Mononuclear cell (primary cell): ENCODE data around the gene MTFR2. TPM values are rescaled to one million over a fixed set of nuclear protein-coding genes. Genes with fewer than 3 reads are reported as not detected.

Experiments used
- H3K27me3 ChIP-seq: 2 replicates; pipeline ENCODE4 v1.6.0; 2011; ENCODE audit warnings: low read length, control low read depth; ENCODE audit not compliant: insufficient read depth
- H3K4me1 ChIP-seq: 2 replicates; pipeline ENCODE4 v1.5.1; 2011; ENCODE audit warnings: mild to moderate bottlenecking, low read length, control low read depth; ENCODE audit not compliant: insufficient read depth
- H3K4me3 ChIP-seq: 2 replicates; pipeline ENCODE4 v1.5.1; 2011; ENCODE audit warnings: mild to moderate bottlenecking, low read length, moderate library complexity
- H3K9me3 ChIP-seq: 2 replicates; pipeline ENCODE4 v1.5.1; 2011; ENCODE audit warnings: low read depth, mild to moderate bottlenecking, control low read depth, low read length
- total RNA-seq: library from RNA; depleted of rRNA; stranded (reverse); fragments of >200 nt; gene quantifications from one replicate; pipeline ENCODE4 v1.2.3, GENCODE V29; 2012

The MTFR2 gene
- total RNA-seq, 1 donor, result 3.9 TPM

- no peak overlapping the region for H3K4me3 ChIP-seq
- H3K9me3 ChIP-seq, result no peaks in the 10 kb centered on the region
- H3K27me3 ChIP-seq, result no peaks in the 10 kb centered on the region
- H3K4me1 ChIP-seq, result peaks cover 8% of the 10 kb centered on the region
Measured at GRCh38 chr6:136216503-136217401, 33.4 kb downstream of the MTFR2 start.

GRCh38 chr6:136213853-136214252 lies 36.3 kb downstream of the MTFR2 start:
- no peak overlapping the region for H3K4me3 ChIP-seq
- H3K27me3 ChIP-seq, result no peaks in the 10 kb centered on the region
- H3K9me3 ChIP-seq, result no peaks in the 10 kb centered on the region
- peaks cover 8% of the 10 kb centered on the region for H3K4me1 ChIP-seq

- Histone ChIP-seq H3K4me1 (peaks cover 8% of the 10 kb centered on the region), H3K27me3 (no peaks in the 10 kb centered on the region), H3K9me3 (no peaks in the 10 kb centered on the region), H3K4me3 (no peak overlapping the region)
Measured at GRCh38 chr6:136213012-136213539, 37.0 kb downstream of the MTFR2 start.

- no peaks in the 10 kb centered on the region for H3K9me3 ChIP-seq
- H3K4me1 ChIP-seq, result peaks cover 8% of the 10 kb centered on the region
- H3K4me3 ChIP-seq, result no peak overlapping the region
- H3K27me3 ChIP-seq, result no peaks in the 10 kb centered on the region
Measured at GRCh38 chr6:136212608-136213007, 37.5 kb downstream of the MTFR2 start.

- Histone ChIP-seq H3K27me3 (no peaks in the 10 kb centered on the region), H3K9me3 (no peaks in the 10 kb centered on the region), H3K4me1 (peaks cover 4% of the 10 kb centered on the region), H3K4me3 (no peak overlapping the region)
Measured at GRCh38 chr6:136210398-136211165, 39.5 kb downstream of the MTFR2 start.

- Histone ChIP-seq H3K9me3 (no peaks in the 10 kb centered on the region), H3K4me3 (no peak overlapping the region), H3K27me3 (no peaks in the 10 kb centered on the region), H3K4me1 (no peaks in the 10 kb centered on the region)
Measured at GRCh38 chr6:136209496-136209895, 40.6 kb downstream of the MTFR2 start.

- Histone ChIP-seq H3K9me3 (no peaks in the 10 kb centered on the region), H3K4me1 (no peaks in the 10 kb centered on the region), H3K27me3 (no peaks in the 10 kb centered on the region), H3K4me3 (no peak overlapping the region)
Measured at GRCh38 chr6:136208783-136209182, 41.3 kb downstream of the MTFR2 start.

GRCh38 chr6:136201732-136202131 lies 48.4 kb downstream of the MTFR2 start:
- H3K27me3 ChIP-seq, result no peaks in the 10 kb centered on the region

GRCh38 chr6:136192902-136193301 lies 57.2 kb downstream of the MTFR2 start:
- Histone ChIP-seq H3K27me3 (no peaks in the 10 kb centered on the region), H3K4me3 (no peak overlapping the region), H3K4me1 (no peaks in the 10 kb centered on the region), H3K9me3 (no peaks in the 10 kb centered on the region)

More at GRCh38 chr6:136201732-136202131, 48.4 kb downstream of the MTFR2 start:
- no peaks in the 10 kb centered on the region for H3K9me3 ChIP-seq
- no peaks in the 10 kb centered on the region for H3K4me1 ChIP-seq
- no peak overlapping the region for H3K4me3 ChIP-seq

GRCh38 chr6:136191606-136192312 lies 58.4 kb downstream of the MTFR2 start:
- H3K4me1 ChIP-seq, result no peaks in the 10 kb centered on the region
- no peaks in the 10 kb centered on the region for H3K9me3 ChIP-seq
- H3K4me3 ChIP-seq, result no peak overlapping the region
- H3K27me3 ChIP-seq, result no peaks in the 10 kb centered on the region

- H3K4me3 ChIP-seq, result no peak overlapping the region
- H3K4me1 ChIP-seq, result peaks cover 6% of the 10 kb centered on the region
- no peaks in the 10 kb centered on the region for H3K9me3 ChIP-seq
- no peaks in the 10 kb centered on the region for H3K27me3 ChIP-seq
Measured at GRCh38 chr6:136189104-136189503, 61.0 kb downstream of the MTFR2 start.

GRCh38 chr6:136188486-136188885 lies 61.6 kb downstream of the MTFR2 start:
- peaks cover 6% of the 10 kb centered on the region for H3K4me1 ChIP-seq
- no peaks in the 10 kb centered on the region for H3K27me3 ChIP-seq
- no peak overlapping the region for H3K4me3 ChIP-seq
- H3K9me3 ChIP-seq, result no peaks in the 10 kb centered on the region

- H3K4me1 ChIP-seq, result peaks cover 6% of the 10 kb centered on the region
- no peaks in the 10 kb centered on the region for H3K9me3 ChIP-seq
- no peak overlapping the region for H3K4me3 ChIP-seq
- H3K27me3 ChIP-seq, result no peaks in the 10 kb centered on the region
Measured at GRCh38 chr6:136186363-136186762, 63.7 kb downstream of the MTFR2 start.

- no peaks in the 10 kb centered on the region for H3K27me3 ChIP-seq
- no peak overlapping the region for H3K4me3 ChIP-seq
- H3K9me3 ChIP-seq, result no peaks in the 10 kb centered on the region
- peaks cover 6% of the 10 kb centered on the region for H3K4me1 ChIP-seq
Measured at GRCh38 chr6:136184738-136185137, 65.4 kb downstream of the MTFR2 start.

- H3K4me1 ChIP-seq, result peaks cover 6% of the 10 kb centered on the region
- H3K4me3 ChIP-seq, result no peak overlapping the region
- no peaks in the 10 kb centered on the region for H3K9me3 ChIP-seq
- no peaks in the 10 kb centered on the region for H3K27me3 ChIP-seq
Measured at GRCh38 chr6:136181861-136182260, 68.2 kb downstream of the MTFR2 start.
